ENCODE measurements around the gene KRTAP10-10.
"Not testable (repeated sequence)": the region's sequence is repeated elsewhere in the genome, so short reads cannot be mapped to it uniquely, and the experiment has no call there.

The KRTAP10-10 gene

GRCh38 chr21:44625756-44626155, 11.4 kb upstream of the KRTAP10-10 start:
- H3K9ac ChIP-seq (ENCODE audit: low read depth in 1 of 2, low read length in 2 of 2), result no peak overlapping the region
- peaks cover 0 to 2% of the 10 kb centered on the region in 2 donors for H3K9me3 ChIP-seq (ENCODE audit: control insufficient read depth in 2 of 2, low read length in 2 of 2)
- no peak overlapping the region for H3K4me3 ChIP-seq (ENCODE audit: low read length in 2 of 2)
- H3K36me3 ChIP-seq (ENCODE audit: control insufficient read depth in 2 of 2, insufficient read depth in 2 of 2, low read length in 2 of 2), result no peaks in the 10 kb centered on the region
- no peaks in the 10 kb centered on the region for H3K27me3 ChIP-seq (ENCODE audit: control insufficient read depth in 2 of 2, insufficient read depth in 2 of 2, low read length in 2 of 2)
- H3K4me1 ChIP-seq (ENCODE audit: control insufficient read depth in 2 of 2, insufficient read depth in 2 of 2, low read length in 2 of 2), result no peaks in the 10 kb centered on the region
- H3K27ac ChIP-seq (ENCODE audit: low read depth in 2 of 2, low read length in 2 of 2), result no peak overlapping the region

- H3K4me1 ChIP-seq (ENCODE audit: control insufficient read depth in 2 of 2, insufficient read depth in 2 of 2, low read length in 2 of 2), result no peaks in the 10 kb centered on the region
- H3K9ac ChIP-seq (ENCODE audit: low read depth in 1 of 2, low read length in 2 of 2), result no peak overlapping the region
- H3K9me3 ChIP-seq (ENCODE audit: control insufficient read depth in 2 of 2, low read length in 2 of 2), result peaks cover 0 to 3% of the 10 kb centered on the region in 2 donors
- no peak overlapping the region for H3K4me3 ChIP-seq (ENCODE audit: low read length in 2 of 2)
- H3K36me3 ChIP-seq (ENCODE audit: control insufficient read depth in 2 of 2, insufficient read depth in 2 of 2, low read length in 2 of 2), result no peaks in the 10 kb centered on the region
- no peak overlapping the region for H3K27ac ChIP-seq (ENCODE audit: low read depth in 2 of 2, low read length in 2 of 2)
- no peaks in the 10 kb centered on the region for H3K27me3 ChIP-seq (ENCODE audit: control insufficient read depth in 2 of 2, insufficient read depth in 2 of 2, low read length in 2 of 2)
Observed at GRCh38 chr21:44626262-44626661, 10.9 kb upstream of the KRTAP10-10 start.

- Histone ChIP-seq H3K27me3 (ENCODE audit: control insufficient read depth in 2 of 2, insufficient read depth in 2 of 2, low read length in 2 of 2) (no peaks in the 10 kb centered on the region), H3K9me3 (ENCODE audit: control insufficient read depth in 2 of 2, low read length in 2 of 2) (peaks cover 0 to 4% of the 10 kb centered on the region in 2 donors), H3K9ac (ENCODE audit: low read depth in 1 of 2, low read length in 2 of 2) (no peak within 1 kb of the TSS), H3K4me3 (ENCODE audit: low read length in 2 of 2) (no peak within 1 kb of the TSS), H3K27ac (ENCODE audit: low read depth in 2 of 2, low read length in 2 of 2) (no peak within 1 kb of the TSS), H3K4me1 (ENCODE audit: control insufficient read depth in 2 of 2, insufficient read depth in 2 of 2, low read length in 2 of 2) (no peaks in the 10 kb centered on the region), H3K36me3 (ENCODE audit: control insufficient read depth in 2 of 2, insufficient read depth in 2 of 2, low read length in 2 of 2) (no peaks in the 10 kb centered on the region)
Observed at GRCh38 chr21:44626673-44627143, 10.4 kb upstream of the KRTAP10-10 start, which contains the start of gene KRTAP10-9. KRTAP10-9 (plus strand) TSS chr21:44627093; CDS start chr21:44627172, 79 bp downstream.

GRCh38 chr21:44627181-44627822, 9.9 kb upstream of the KRTAP10-10 start:
- not testable (repeated sequence) for H3K9me3 ChIP-seq (ENCODE audit: control insufficient read depth in 2 of 2, low read length in 2 of 2); H3K4me3 ChIP-seq (ENCODE audit: low read length in 2 of 2); H3K27ac ChIP-seq (ENCODE audit: low read depth in 2 of 2, low read length in 2 of 2); H3K4me1 ChIP-seq (ENCODE audit: control insufficient read depth in 2 of 2, insufficient read depth in 2 of 2, low read length in 2 of 2); H3K9ac ChIP-seq (ENCODE audit: low read depth in 1 of 2, low read length in 2 of 2); H3K36me3 ChIP-seq (ENCODE audit: control insufficient read depth in 2 of 2, insufficient read depth in 2 of 2, low read length in 2 of 2); H3K27me3 ChIP-seq (ENCODE audit: control insufficient read depth in 2 of 2, insufficient read depth in 2 of 2, low read length in 2 of 2)

GRCh38 chr21:44627831-44628233, 9.3 kb upstream of the KRTAP10-10 start:
- not testable (repeated sequence) for H3K9me3 ChIP-seq (ENCODE audit: control insufficient read depth in 2 of 2, low read length in 2 of 2); H3K36me3 ChIP-seq (ENCODE audit: control insufficient read depth in 2 of 2, insufficient read depth in 2 of 2, low read length in 2 of 2); H3K4me3 ChIP-seq (ENCODE audit: low read length in 2 of 2); H3K27ac ChIP-seq (ENCODE audit: low read depth in 2 of 2, low read length in 2 of 2); H3K4me1 ChIP-seq (ENCODE audit: control insufficient read depth in 2 of 2, insufficient read depth in 2 of 2, low read length in 2 of 2); H3K9ac ChIP-seq (ENCODE audit: low read depth in 1 of 2, low read length in 2 of 2); H3K27me3 ChIP-seq (ENCODE audit: control insufficient read depth in 2 of 2, insufficient read depth in 2 of 2, low read length in 2 of 2)

- H3K27me3 ChIP-seq (ENCODE audit: control insufficient read depth in 2 of 2, insufficient read depth in 2 of 2, low read length in 2 of 2), result no peaks in the 10 kb centered on the region
- H3K9me3 ChIP-seq (ENCODE audit: control insufficient read depth in 2 of 2, low read length in 2 of 2), result peaks cover 0 to 3% of the 10 kb centered on the region in 2 donors
- H3K4me3 ChIP-seq (ENCODE audit: low read length in 2 of 2), result no peak overlapping the region
- H3K4me1 ChIP-seq (ENCODE audit: control insufficient read depth in 2 of 2, insufficient read depth in 2 of 2, low read length in 2 of 2), result no peaks in the 10 kb centered on the region
- H3K9ac ChIP-seq (ENCODE audit: low read depth in 1 of 2, low read length in 2 of 2), result no peak overlapping the region
- no peak overlapping the region for H3K27ac ChIP-seq (ENCODE audit: low read depth in 2 of 2, low read length in 2 of 2)
- H3K36me3 ChIP-seq (ENCODE audit: control insufficient read depth in 2 of 2, insufficient read depth in 2 of 2, low read length in 2 of 2), result no peaks in the 10 kb centered on the region
Observed at GRCh38 chr21:44628707-44629391, 8.3 kb upstream of the KRTAP10-10 start.

- Histone ChIP-seq H3K27ac (ENCODE audit: low read depth in 2 of 2, low read length in 2 of 2) (no peak overlapping the region), H3K36me3 (ENCODE audit: control insufficient read depth in 2 of 2, insufficient read depth in 2 of 2, low read length in 2 of 2) (no peaks in the 10 kb centered on the region), H3K9ac (ENCODE audit: low read depth in 1 of 2, low read length in 2 of 2) (no peak overlapping the region), H3K9me3 (ENCODE audit: control insufficient read depth in 2 of 2, low read length in 2 of 2) (peaks cover 0 to 3% of the 10 kb centered on the region in 2 donors), H3K27me3 (ENCODE audit: control insufficient read depth in 2 of 2, insufficient read depth in 2 of 2, low read length in 2 of 2) (no peaks in the 10 kb centered on the region), H3K4me3 (ENCODE audit: low read length in 2 of 2) (no peak overlapping the region), H3K4me1 (ENCODE audit: control insufficient read depth in 2 of 2, insufficient read depth in 2 of 2, low read length in 2 of 2) (no peaks in the 10 kb centered on the region)
Observed at GRCh38 chr21:44630440-44630839, 6.7 kb upstream of the KRTAP10-10 start.

- H3K27ac ChIP-seq (ENCODE audit: low read depth in 2 of 2, low read length in 2 of 2), result no peak overlapping the region
- no peak overlapping the region for H3K9ac ChIP-seq (ENCODE audit: low read depth in 1 of 2, low read length in 2 of 2)
- peaks cover 0 to 3% of the 10 kb centered on the region in 2 donors for H3K9me3 ChIP-seq (ENCODE audit: control insufficient read depth in 2 of 2, low read length in 2 of 2)
- H3K27me3 ChIP-seq (ENCODE audit: control insufficient read depth in 2 of 2, insufficient read depth in 2 of 2, low read length in 2 of 2), result no peaks in the 10 kb centered on the region
- H3K4me3 ChIP-seq (ENCODE audit: low read length in 2 of 2), result no peak overlapping the region
- H3K36me3 ChIP-seq (ENCODE audit: control insufficient read depth in 2 of 2, insufficient read depth in 2 of 2, low read length in 2 of 2), result no peaks in the 10 kb centered on the region
- no peaks in the 10 kb centered on the region for H3K4me1 ChIP-seq (ENCODE audit: control insufficient read depth in 2 of 2, insufficient read depth in 2 of 2, low read length in 2 of 2)
Observed at GRCh38 chr21:44632067-44632466, 5.1 kb upstream of the KRTAP10-10 start.

GRCh38 chr21:44636209-44637017, 743 bp upstream of the KRTAP10-10 start:
- Histone ChIP-seq H3K9me3 (ENCODE audit: control insufficient read depth in 2 of 2, low read length in 2 of 2) (no peaks in the 10 kb centered on the region), H3K27me3 (ENCODE audit: control insufficient read depth in 2 of 2, insufficient read depth in 2 of 2, low read length in 2 of 2) (no peaks in the 10 kb centered on the region), H3K4me3 (ENCODE audit: low read length in 2 of 2) (no peak overlapping the region), H3K4me1 (ENCODE audit: control insufficient read depth in 2 of 2, insufficient read depth in 2 of 2, low read length in 2 of 2) (no peaks in the 10 kb centered on the region), H3K36me3 (ENCODE audit: control insufficient read depth in 2 of 2, insufficient read depth in 2 of 2, low read length in 2 of 2) (no peaks in the 10 kb centered on the region), H3K9ac (ENCODE audit: low read depth in 1 of 2, low read length in 2 of 2) (no peak overlapping the region), H3K27ac (ENCODE audit: low read depth in 2 of 2, low read length in 2 of 2) (no peak overlapping the region)

- not testable (repeated sequence) for H3K9me3 ChIP-seq (ENCODE audit: control insufficient read depth in 2 of 2, low read length in 2 of 2); H3K27me3 ChIP-seq (ENCODE audit: control insufficient read depth in 2 of 2, insufficient read depth in 2 of 2, low read length in 2 of 2); H3K4me1 ChIP-seq (ENCODE audit: control insufficient read depth in 2 of 2, insufficient read depth in 2 of 2, low read length in 2 of 2); H3K36me3 ChIP-seq (ENCODE audit: control insufficient read depth in 2 of 2, insufficient read depth in 2 of 2, low read length in 2 of 2); H3K27ac ChIP-seq (ENCODE audit: low read depth in 2 of 2, low read length in 2 of 2); H3K4me3 ChIP-seq (ENCODE audit: low read length in 2 of 2); H3K9ac ChIP-seq (ENCODE audit: low read depth in 1 of 2, low read length in 2 of 2)
Observed at GRCh38 chr21:44637851-44638348, 744 bp downstream of the KRTAP10-10 start.
